GM06990 (cell line): ENCODE results near the gene PIAS4.

Experiments
- DNase-seq: peaks from one replicate; pipeline ENCODE4 v3.0.0-alpha.2; 2011; ENCODE audit not compliant: insufficient read length; ENCODE audit errors: extremely low read depth
- H3K27me3 ChIP-seq: replicated peaks from 2 replicates; pipeline ENCODE4 v1.6.0; 2011; ENCODE audit warnings: low read length; ENCODE audit not compliant: control insufficient read depth, insufficient read depth
- H3K36me3 ChIP-seq: 2 replicates; pipeline ENCODE4 v1.5.1; 2011; ENCODE audit warnings: low read length; ENCODE audit not compliant: control insufficient read depth, insufficient read depth
- H3K4me3 ChIP-seq: replicated peaks from 2 replicates; pipeline ENCODE4 v1.5.1; 2011; ENCODE audit warnings: low read depth, mild to moderate bottlenecking, control low read depth, low read length
- CTCF ChIP-seq: IDR thresholded peaks from 2 replicates; pipeline ENCODE4 v1.5.1; 2011; ENCODE audit warnings: low read length, control low read depth, mild to moderate bottlenecking, inconsistent platforms; ENCODE audit not compliant: insufficient read depth, poor library complexity, severe bottlenecking

Gene PIAS4

GRCh38 chr19:4018140-4018613, 10.6 kb downstream of the PIAS4 start:
- TF ChIP-seq CTCF = no peak
- no peak for DNase-seq
- peaks cover 20% of the 10 kb centered on the region for H3K36me3 ChIP-seq

GRCh38 chr19:4018775-4019504, 11.4 kb downstream of the PIAS4 start:
- no peak for TF ChIP-seq CTCF
- no peak for DNase-seq
- H3K36me3 ChIP-seq = peaks cover 17% of the 10 kb centered on the region
- H3K27me3 ChIP-seq = no peaks in the 10 kb centered on the region
- H3K4me3 ChIP-seq = no peak overlapping the region

More at GRCh38 chr19:4018140-4018613, 10.6 kb downstream of the PIAS4 start:
- Histone ChIP-seq H3K27me3 (no peaks in the 10 kb centered on the region), H3K4me3 (no peak overlapping the region)

GRCh38 chr19:4019578-4019977, 12.0 kb downstream of the PIAS4 start:
- Histone ChIP-seq H3K27me3 (no peaks in the 10 kb centered on the region), H3K36me3 (peaks cover 17% of the 10 kb centered on the region), H3K4me3 (no peak overlapping the region)
- DNase-seq = no peak
- no peak for TF ChIP-seq CTCF

GRCh38 chr19:4023600-4024398, 16.3 kb downstream of the PIAS4 start:
- no peak for DNase-seq
- Histone ChIP-seq H3K36me3 (peaks cover 15% of the 10 kb centered on the region), H3K27me3 (no peaks in the 10 kb centered on the region), H3K4me3 (no peak overlapping the region)
- TF ChIP-seq CTCF = no peak

GRCh38 chr19:4025317-4025716, 17.8 kb downstream of the PIAS4 start:
- peaks cover 16% of the 10 kb centered on the region for H3K36me3 ChIP-seq

More at GRCh38 chr19:4025317-4025716, 17.8 kb downstream of the PIAS4 start:
- DNase-seq = peak; percentile 4
- no peak for TF ChIP-seq CTCF
- no peak overlapping the region for H3K4me3 ChIP-seq
- no peaks in the 10 kb centered on the region for H3K27me3 ChIP-seq
